GM12878 (cell line): ENCODE results near the gene EML1. TPM values are rescaled to one million over a fixed set of nuclear protein-coding genes. Genes with fewer than 3 reads are reported as not detected.

Source experiments
- ATAC-seq: fragments of 200-7000 bp; cut with Tn5 transposase; 3 replicates; pipeline ENCODE4 v1.9.1; 2020; ENCODE audit warnings: mild to moderate bottlenecking, moderate library complexity
- BruUV-seq: library from RNA; stranded (reverse); fragments of 400-500 nt; replicated peaks from 2 replicates; lab custom pipeline; 2021; lab: Mats Ljungman, UMichigan
- CTCF ChIA-PET: fragments of 300-600 bp; sonication (Branson Sonifier 250); formaldehyde crosslinking; extraction: SDS; loops from one replicate; lab custom pipeline; 2021; ENCODE audit warnings: inconsistent platforms; lab: Yijun Ruan, JAX
- POLR2A ChIA-PET: fragments of 350-600 bp; formaldehyde crosslinking; extraction: SDS; loops from one replicate; lab custom pipeline; 2021; ENCODE audit warnings: inconsistent platforms; lab: Charles Lee
- RAD21 ChIA-PET: fragments of 300-600 bp; sonication (Branson Sonifier 250); formaldehyde crosslinking; loops from one replicate; lab custom pipeline; 2023; ENCODE audit warnings: antibody characterized with exemption; ENCODE audit not compliant: unreplicated experiment; lab: Charles Lee
- SMC1A ChIA-PET: fragments of 300-600 bp; sonication (Branson Sonifier 250); formaldehyde crosslinking; loops from one replicate; lab custom pipeline; 2023; ENCODE audit not compliant: unreplicated experiment, uncharacterized antibody; lab: Charles Lee
- DNase-seq: peaks from one replicate; pipeline ENCODE4 v3.0.0-alpha.2; 2011; ENCODE audit warnings: low read depth, low spot score
- FAIRE-seq: peaks from 3 replicates; lab custom pipeline; 2011; peaks lifted over from hg19 to GRCh38; lab: Jason Lieb, UNC
- H2AFZ ChIP-seq: 2 replicates; pipeline ENCODE4 v1.6.0; 2011; ENCODE audit warnings: low read depth, low read length, control low read depth; ENCODE audit not compliant: control insufficient read depth
- H3K27ac ChIP-seq: 2 replicates; pipeline ENCODE4 v1.5.1; 2011; ENCODE audit warnings: control low read depth; ENCODE audit not compliant: control insufficient read depth, insufficient read depth
- H3K27me3 ChIP-seq, 2 experiments: replicated peaks in 1 of 2; 2 replicates each; pipeline versions ENCODE4 v1.6.0 to v1.6.1; 2011; ENCODE audit warnings: low read length in 1 of 2; ENCODE audit not compliant: control insufficient read depth in 2 of 2, insufficient read depth in 2 of 2
- H3K36me3 ChIP-seq, 2 experiments: 2 replicates each; pipeline ENCODE4 v1.5.1; 2011; ENCODE audit warnings: low read length in 1 of 2; ENCODE audit not compliant: control insufficient read depth in 2 of 2, insufficient read depth in 2 of 2
- H3K4me1 ChIP-seq: 2 replicates; pipeline ENCODE4 v1.6.1; 2011; ENCODE audit warnings: mild to moderate bottlenecking, low read length, moderate library complexity, mixed read lengths; ENCODE audit not compliant: control insufficient read depth, insufficient read depth
- H3K4me2 ChIP-seq: 2 replicates; pipeline ENCODE4 v1.6.0; 2011; ENCODE audit warnings: control low read depth; ENCODE audit not compliant: control insufficient read depth, insufficient read depth
- H3K4me3 ChIP-seq: fragments of 200-600 bp; sonication (generic); 2 replicates; pipeline ENCODE4 v1.5.1; 2016
- H3K79me2 ChIP-seq: 2 replicates; pipeline ENCODE4 v1.6.0; 2011; ENCODE audit warnings: low read length; ENCODE audit not compliant: control insufficient read depth, insufficient read depth
- H3K9ac ChIP-seq: 2 replicates; pipeline ENCODE4 v1.8.0; 2011; ENCODE audit warnings: low read length, control low read depth, mixed read lengths; ENCODE audit not compliant: control insufficient read depth, insufficient read depth
- H3K9me3 ChIP-seq: replicated peaks from 3 replicates; pipeline ENCODE4 v1.5.1; 2011; ENCODE audit warnings: mild to moderate bottlenecking, low read length; ENCODE audit not compliant: control insufficient read depth, insufficient read depth
- H4K20me1 ChIP-seq: 2 replicates; pipeline ENCODE4 v1.6.0; 2011; ENCODE audit not compliant: control insufficient read depth, insufficient read depth
- IRF5 ChIP-seq: fragments of 450-650 bp; IDR thresholded peaks from 2 replicates; pipeline ENCODE4 v1.6.1; 2017; ENCODE audit warnings: borderline replicate concordance
- JUND ChIP-seq: IDR thresholded peaks from 2 replicates; pipeline ENCODE4 v1.6.1; 2012; ENCODE audit warnings: low read depth, mild to moderate bottlenecking, low read length, improper control_type of control experiment, moderate library complexity
- MYC ChIP-seq: IDR thresholded peaks from 2 replicates; pipeline ENCODE4 v1.6.1; 2011; ENCODE audit warnings: mild to moderate bottlenecking, low read length, moderate library complexity, inconsistent platforms; ENCODE audit not compliant: insufficient read depth, insufficient replicate concordance, insufficient read length, severe bottlenecking
- NR2C2 ChIP-seq: IDR thresholded peaks from 2 replicates; pipeline ENCODE4 v1.6.1; 2011; ENCODE audit warnings: borderline replicate concordance, low read depth; ENCODE audit not compliant: control insufficient read depth, insufficient read length
- NR2F1 ChIP-seq: fragments of 450-650 bp; conservative IDR thresholded peaks from 2 replicates; pipeline ENCODE4 v1.6.1; 2017; ENCODE audit warnings: mild to moderate bottlenecking
- RAD21 ChIP-seq: IDR thresholded peaks from 2 replicates; pipeline ENCODE4 v1.6.1; 2011; ENCODE audit warnings: mild to moderate bottlenecking, low read depth, low read length, moderate library complexity; ENCODE audit not compliant: insufficient read depth
- SP1 ChIP-seq: IDR thresholded peaks from one replicate; pipeline ENCODE4 v1.6.1; 2011; ENCODE audit warnings: low read depth, low read length
- ZBTB33 ChIP-seq: fragments of 450-650 bp; IDR thresholded peaks from 2 replicates; pipeline ENCODE4 v1.6.1; 2017; ENCODE audit warnings: mild to moderate bottlenecking
- ZBTB4 ChIP-seq: fragments of 450-650 bp; formaldehyde crosslinking; IDR thresholded peaks from 2 replicates; pipeline ENCODE4 v1.4.0; 2022; ENCODE audit warnings: mild to moderate bottlenecking, moderate library complexity
- ZSCAN29 ChIP-seq: fragments of 450-650 bp; IDR thresholded peaks from 2 replicates; pipeline ENCODE4 v1.6.1; 2017; ENCODE audit warnings: mild to moderate bottlenecking, moderate library complexity
- WGBS: methylation state at CpG from one replicate; pipeline ENCODE4 v1.1.6; 2016; ENCODE audit warnings: low lambda C conversion rate; ENCODE audit not compliant: insufficient replicate concordance, insufficient coverage; ENCODE audit errors: missing lambda C conversion rate; 5-methylcytosine and 5-hydroxymethylcytosine counted together
- in situ Hi-C: fragments of 300-500 bp; cut with MboI; formaldehyde crosslinking; loops from 9 replicates; pipeline ENCODE4 v1.14.3; 2018; ENCODE audit warnings: mixed read lengths
- intact Hi-C: fragments of 100-400 bp; cut with micrococcal nuclease; formaldehyde crosslinking; loops from one replicate; pipeline ENCODE4 v1.14.2; 2022; ENCODE audit not compliant: unreplicated experiment
- polyA plus RNA-seq, 11 experiments: library from polyadenylated mRNA; depleted of rRNA in 4 of 11; unstranded in 6 of 11; stranded (reverse) in 5 of 11; fragments of >200 nt; fragmentation: Nextera tagmentation in 4 of 11; fragmentation: Illumina TruSeq in 1 of 11; extraction: Ambion mirVana in 4 of 11; extraction: Trizol in 1 of 11; gene quantifications; 1 replicate in 1 of 11; 2 replicates in 10 of 11; pipeline versions ENCODE4 v1.2.1 to v1.2.3, GENCODE V29; 2011 to 2016; ENCODE audit warnings: inconsistent platforms in 2 of 11, missing spikeins in 2 of 11, low read depth in 1 of 11
- total RNA-seq, 4 experiments: library from RNA; depleted of rRNA in 3 of 4; stranded (reverse); fragments of >200 nt in 3 of 4; fragmentation: Illumina TruSeq in 1 of 4; extraction: Trizol in 1 of 4; gene quantifications; 2 replicates each; pipeline versions ENCODE4 v1.2.1 to v1.2.3, GENCODE V29; 2013 to 2021
- TF ChIP-seq, protein P1 (sequence below): fragments of 450-650 bp; IDR thresholded peaks from 2 replicates; pipeline ENCODE4 v1.6.1; 2018; ENCODE audit warnings: borderline replicate concordance, mild to moderate bottlenecking; ENCODE audit not compliant: partially characterized antibody
- TF ChIP-seq, protein P2 (sequence below): fragments of 150-350 bp; IDR thresholded peaks from 2 replicates; pipeline ENCODE4 v1.6.1; 2014; ENCODE audit warnings: mild to moderate bottlenecking, low read depth, low read length

EML1 gene
- total and polyA plus RNA-seq, 10 of the 15 experiments (the other 5 are each of a cell fraction or from before 2014, with no cell fraction given), result 0.05 to 3.4 (median 0.11) TPM; not detected in 3

- intact Hi-C loops, result no loop called here
- WGBS, result 9% methylated on average over 12 of the region's 12 CpGs
- SMC1A ChIA-PET, result no interaction called here
- POLR2A ChIA-PET, result no interaction called here
- in situ Hi-C loops, result no loop called here
- no TSS peak for BruUV-seq
- Histone ChIP-seq H3K27me3 (peaks cover under 1 to 4% of the 10 kb centered on the region in 2 experiments; a peak in 2 of 4 replicates), H3K4me1 (peaks cover 6% of the 10 kb centered on the region), H3K79me2 (no peaks in the 10 kb centered on the region), H3K9me3 (no peaks in the 10 kb centered on the region), H3K9ac (no peak overlapping the region), H4K20me1 (no peaks in the 10 kb centered on the region), H3K4me2 (no peak overlapping the region), H2AFZ (no peak overlapping the region), H3K27ac (no peak overlapping the region), H3K36me3 (no peaks in the 10 kb centered on the region), H3K4me3 (no peak overlapping the region)
- ATAC-seq (no peak; the same call in 2 of the 3 replicates), DNase-seq (no peak), FAIRE-seq (no peak)
- RAD21 ChIA-PET, result no interaction called here
- CTCF ChIA-PET, result no interaction called here
- TF ChIP-seq MYC, result no peak
- TF ChIP-seq, protein P1, sequence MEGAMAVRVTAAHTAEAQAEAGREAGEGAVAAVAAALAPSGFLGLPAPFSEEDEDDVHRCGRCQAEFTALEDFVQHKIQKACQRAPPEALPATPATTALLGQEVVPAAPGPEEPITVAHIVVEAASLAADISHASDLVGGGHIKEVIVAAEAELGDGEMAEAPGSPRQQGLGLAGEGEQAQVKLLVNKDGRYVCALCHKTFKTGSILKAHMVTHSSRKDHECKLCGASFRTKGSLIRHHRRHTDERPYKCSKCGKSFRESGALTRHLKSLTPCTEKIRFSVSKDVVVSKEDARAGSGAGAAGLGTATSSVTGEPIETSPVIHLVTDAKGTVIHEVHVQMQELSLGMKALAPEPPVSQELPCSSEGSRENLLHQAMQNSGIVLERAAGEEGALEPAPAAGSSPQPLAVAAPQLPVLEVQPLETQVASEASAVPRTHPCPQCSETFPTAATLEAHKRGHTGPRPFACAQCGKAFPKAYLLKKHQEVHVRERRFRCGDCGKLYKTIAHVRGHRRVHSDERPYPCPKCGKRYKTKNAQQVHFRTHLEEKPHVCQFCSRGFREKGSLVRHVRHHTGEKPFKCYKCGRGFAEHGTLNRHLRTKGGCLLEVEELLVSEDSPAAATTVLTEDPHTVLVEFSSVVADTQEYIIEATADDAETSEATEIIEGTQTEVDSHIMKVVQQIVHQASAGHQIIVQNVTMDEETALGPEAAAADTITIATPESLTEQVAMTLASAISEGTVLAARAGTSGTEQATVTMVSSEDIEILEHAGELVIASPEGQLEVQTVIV, result no peak
- TF ChIP-seq NR2C2, result no peak
- no peak for TF ChIP-seq IRF5
- no peak for TF ChIP-seq JUND
- TF ChIP-seq RAD21, result no peak
- no peak for TF ChIP-seq ZBTB33
- TF ChIP-seq ZBTB4 (CRISPR knock-in tag), result no peak
- TF ChIP-seq ZSCAN29, result no peak
- no peak for TF ChIP-seq SP1
- TF ChIP-seq, protein P2, sequence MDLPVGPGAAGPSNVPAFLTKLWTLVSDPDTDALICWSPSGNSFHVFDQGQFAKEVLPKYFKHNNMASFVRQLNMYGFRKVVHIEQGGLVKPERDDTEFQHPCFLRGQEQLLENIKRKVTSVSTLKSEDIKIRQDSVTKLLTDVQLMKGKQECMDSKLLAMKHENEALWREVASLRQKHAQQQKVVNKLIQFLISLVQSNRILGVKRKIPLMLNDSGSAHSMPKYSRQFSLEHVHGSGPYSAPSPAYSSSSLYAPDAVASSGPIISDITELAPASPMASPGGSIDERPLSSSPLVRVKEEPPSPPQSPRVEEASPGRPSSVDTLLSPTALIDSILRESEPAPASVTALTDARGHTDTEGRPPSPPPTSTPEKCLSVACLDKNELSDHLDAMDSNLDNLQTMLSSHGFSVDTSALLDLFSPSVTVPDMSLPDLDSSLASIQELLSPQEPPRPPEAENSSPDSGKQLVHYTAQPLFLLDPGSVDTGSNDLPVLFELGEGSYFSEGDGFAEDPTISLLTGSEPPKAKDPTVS, result no peak
- TF ChIP-seq NR2F1, result no peak
Measured at GRCh38 chr14:99757331-99758070, 35.7 kb upstream of the EML1 start.
